GM21737 (cell line): ENCODE measurements around the gene SEPHS1.
"Not testable (repeated sequence)": the region's sequence is repeated elsewhere in the genome, so short reads cannot be mapped to it uniquely, and the experiment has no call there.

Source experiments
- ATAC-seq: cut with Tn5 transposase; IDR thresholded peaks from one replicate; pipeline ENCODE4 v1.9.1; 2021; ENCODE audit warnings: mild to moderate bottlenecking, moderate library complexity; ENCODE audit not compliant: unreplicated experiment

The SEPHS1 gene

DNA sequence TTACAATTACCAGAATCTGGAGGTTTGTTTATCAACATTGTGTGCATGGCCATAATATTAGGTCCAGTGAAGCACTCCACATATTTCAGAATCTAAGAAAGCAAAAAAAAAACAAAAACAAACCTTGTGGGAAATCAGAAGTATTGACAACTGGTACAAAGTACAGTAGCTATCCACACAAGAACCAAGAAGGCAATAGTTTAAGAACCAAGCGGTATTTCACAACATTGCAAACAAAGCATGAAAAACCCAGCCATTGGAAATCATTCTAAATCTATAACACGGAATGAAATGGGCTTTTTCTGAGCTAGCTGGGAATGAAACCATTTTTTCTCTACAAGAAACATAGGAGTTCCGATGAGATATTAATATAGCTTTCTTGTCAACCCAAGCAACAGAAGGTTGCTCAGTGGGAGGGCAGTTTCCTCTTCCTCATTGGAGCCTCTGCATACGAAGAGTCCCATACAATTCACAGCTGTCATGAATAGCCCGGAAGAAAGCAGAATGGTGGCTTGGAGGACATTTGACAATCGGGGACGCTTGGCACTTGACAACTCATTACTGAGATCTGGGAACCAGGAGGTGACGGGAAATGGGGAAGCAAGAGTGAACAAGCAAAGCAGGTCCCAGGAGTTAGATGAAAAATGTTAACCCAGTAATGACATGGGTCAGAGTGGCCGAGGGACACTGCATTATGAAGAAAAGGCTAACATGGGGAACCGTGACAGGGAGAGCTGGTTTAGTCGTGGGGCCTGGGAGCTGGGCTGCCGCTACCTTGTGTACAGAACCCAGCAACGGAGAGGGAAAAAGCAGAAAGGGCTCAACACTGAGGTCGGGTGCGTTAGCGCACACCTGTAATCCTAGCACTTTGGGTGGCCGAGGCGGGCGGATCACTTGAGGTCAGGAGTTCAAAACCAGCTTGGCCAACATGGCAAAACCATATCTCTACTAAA, 56.0 kb downstream of the SEPHS1 start:
- no peak for ATAC-seq

- no peak for ATAC-seq
Observed at GRCh38 chr10:13291061-13291460, 57.0 kb downstream of the SEPHS1 start.

- ATAC-seq, result no peak
Observed at GRCh38 chr10:13284050-13284449, 64.0 kb downstream of the SEPHS1 start.

GRCh38 chr10:13282348-13282747, 65.7 kb downstream of the SEPHS1 start:
- not testable (repeated sequence) for ATAC-seq

DNA sequence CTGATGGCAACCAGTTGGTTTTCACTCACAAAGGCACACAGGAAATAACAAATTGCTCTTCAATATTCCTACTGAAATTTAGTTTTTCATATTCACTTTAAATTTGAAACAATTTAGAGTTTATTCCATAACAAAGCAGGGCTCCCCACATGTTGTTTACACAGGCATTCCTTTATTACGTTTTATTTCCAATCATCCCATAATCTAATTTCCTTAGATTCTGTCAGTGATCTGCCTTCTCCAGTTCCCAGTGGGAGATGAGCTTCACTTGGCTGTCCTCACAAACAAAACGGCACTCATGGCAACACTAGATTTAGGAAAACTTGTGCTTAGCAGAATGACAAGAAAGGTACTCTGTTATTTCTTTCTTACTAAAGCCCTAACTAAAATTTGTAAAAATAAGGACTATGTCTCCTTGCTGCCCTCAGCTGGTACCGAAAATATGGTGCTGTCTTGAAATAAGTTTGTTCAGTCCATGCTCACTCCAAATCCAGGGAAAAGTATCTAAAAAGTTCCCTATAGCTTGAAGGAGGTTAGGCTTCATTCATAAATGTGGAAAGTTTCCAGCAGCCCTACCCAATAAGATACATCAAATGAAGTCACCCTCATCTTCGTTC, 71.2 kb downstream of the SEPHS1 start:
- ATAC-seq, result no peak

- ATAC-seq, result not testable (repeated sequence)
Observed at GRCh38 chr10:13276146-13276545, 71.9 kb downstream of the SEPHS1 start.

DNA sequence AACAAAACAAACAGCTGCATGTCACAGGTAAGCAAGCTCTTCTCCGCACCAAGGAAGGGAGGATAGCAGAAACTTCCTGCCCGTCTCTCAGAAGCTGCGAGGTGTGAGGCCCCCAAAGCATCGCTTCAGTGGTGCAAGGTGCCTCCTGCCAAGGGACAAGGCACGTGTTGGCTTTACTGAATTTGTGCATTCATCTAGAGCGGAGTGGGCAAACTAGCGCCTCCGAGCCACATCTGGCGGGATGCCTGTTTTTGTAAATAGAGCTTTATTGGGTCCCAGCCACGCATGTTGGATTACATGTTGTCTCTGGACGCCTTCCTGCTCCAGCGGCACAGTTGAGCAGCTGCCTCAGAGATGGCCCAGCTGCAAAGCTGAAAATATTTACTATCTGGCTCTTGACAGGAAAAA, 75.9 kb downstream of the SEPHS1 start:
- ATAC-seq, result no peak

DNA sequence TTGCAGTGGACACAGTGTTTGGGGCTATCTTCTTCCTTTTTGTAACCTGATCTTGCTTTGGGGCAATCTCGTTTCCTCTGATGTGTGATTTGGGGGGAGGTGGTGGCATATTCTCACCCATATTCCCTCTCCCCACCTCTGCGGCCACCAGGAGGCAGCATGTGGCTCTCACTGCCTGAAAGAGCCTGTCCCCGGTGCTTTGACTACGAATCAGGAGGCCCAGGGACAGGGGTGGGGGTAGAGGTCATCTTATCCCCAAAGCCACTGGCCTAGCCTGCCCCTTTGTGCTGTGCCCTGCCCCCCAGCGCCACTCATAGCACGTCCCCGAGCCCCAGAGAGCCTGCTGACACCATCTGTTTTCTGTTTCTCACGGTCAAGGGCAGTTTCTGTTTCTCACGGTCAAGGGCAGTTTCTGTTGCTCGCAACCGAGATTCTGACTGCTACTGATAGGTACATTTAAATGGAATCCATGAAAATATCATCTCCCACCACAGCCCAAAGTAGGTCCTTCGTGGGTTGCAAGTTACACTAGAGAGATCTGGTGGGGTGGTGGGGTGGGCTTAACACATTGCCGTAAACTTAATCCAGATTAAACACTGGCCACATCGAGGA, 76.4 kb downstream of the SEPHS1 start:
- no peak for ATAC-seq

- no peak for ATAC-seq
Observed at GRCh38 chr10:13270877-13271551, 77.1 kb downstream of the SEPHS1 start.

DNA sequence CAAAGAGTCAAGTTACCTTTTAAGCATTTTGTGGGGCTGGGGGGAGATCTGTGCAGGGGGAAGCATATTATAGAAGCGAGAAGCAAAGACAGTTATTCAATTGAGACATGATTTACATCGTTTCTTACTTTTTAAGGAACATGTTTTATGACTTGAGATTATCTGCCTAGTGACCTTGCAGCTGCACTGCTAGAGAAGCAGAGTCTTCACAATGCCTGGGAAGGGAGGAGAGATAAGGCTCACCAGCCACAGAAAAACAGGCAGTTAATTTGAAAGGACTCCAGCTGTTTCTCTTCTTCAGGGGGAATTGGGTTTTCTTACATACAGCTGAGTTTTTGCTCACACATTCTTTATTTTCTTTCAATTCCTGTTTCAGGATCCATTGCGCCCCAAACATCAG, 79.3 kb downstream of the SEPHS1 start:
- ATAC-seq, result no peak

- ATAC-seq, result no peak
Observed at GRCh38 chr10:13268310-13268709, 79.8 kb downstream of the SEPHS1 start.
